ENCODE results near the gene UTF1.

- TF ChIP-seq CTCF (IDR thresholded peaks at IDR 0.05; ENCODE audit: low read depth, low read length) (no peak), EZH2phosphoT487 (IDR thresholded peaks at IDR 0.05; ENCODE audit: low read depth) (no peak)
Observed at GRCh38 chr10:133186416-133187090, 43.5 kb upstream of the UTF1 start.
